ENCODE results near the gene CTNND2.
"Not testable (repeated sequence)": the region's sequence is repeated elsewhere in the genome, so short reads cannot be mapped to it uniquely, and the experiment has no call there.

The CTNND2 gene

DNA sequence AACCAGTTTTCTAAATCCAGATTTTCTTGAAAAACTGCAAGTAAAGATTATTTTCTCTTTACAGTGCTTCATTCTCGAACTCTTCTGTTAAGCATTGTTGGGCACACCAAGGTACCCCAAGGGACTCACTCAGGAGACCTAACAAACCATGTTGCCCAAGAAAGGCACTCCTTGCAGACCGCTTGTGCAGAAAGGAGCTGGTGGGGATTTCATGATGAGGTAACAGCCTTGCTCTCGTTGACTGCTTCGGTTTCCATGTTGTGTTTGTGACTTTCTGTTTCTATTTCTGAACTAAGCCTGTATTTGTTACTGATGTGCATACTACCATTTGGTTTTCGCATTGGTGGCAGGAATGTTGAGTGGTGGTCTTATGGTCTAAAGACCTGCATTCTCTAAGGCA, 876.6 kb downstream of the CTNND2 start:
- no peak for DNase-seq (ENCODE audit: low spot score)

DNA sequence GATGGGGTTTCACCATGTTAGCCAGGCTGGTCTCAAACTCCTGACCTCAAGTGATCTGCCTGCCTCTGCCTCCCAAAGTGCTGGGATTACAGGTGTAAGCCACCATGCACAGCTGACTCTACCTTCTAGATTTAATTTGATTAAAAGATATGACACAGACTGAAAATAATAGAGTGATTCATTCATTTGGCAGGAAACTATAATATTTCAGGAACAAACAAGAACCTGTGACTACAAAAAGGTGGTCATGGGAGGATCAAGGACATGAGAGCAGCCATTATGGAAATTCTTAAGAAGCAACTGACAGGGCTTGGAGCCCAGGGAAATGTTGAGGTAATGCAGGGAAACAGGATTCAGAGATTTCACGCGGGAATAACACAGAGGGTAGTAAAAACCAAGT, 877.7 kb downstream of the CTNND2 start:
- DNase-seq (ENCODE audit: low spot score): no peak

DNA sequence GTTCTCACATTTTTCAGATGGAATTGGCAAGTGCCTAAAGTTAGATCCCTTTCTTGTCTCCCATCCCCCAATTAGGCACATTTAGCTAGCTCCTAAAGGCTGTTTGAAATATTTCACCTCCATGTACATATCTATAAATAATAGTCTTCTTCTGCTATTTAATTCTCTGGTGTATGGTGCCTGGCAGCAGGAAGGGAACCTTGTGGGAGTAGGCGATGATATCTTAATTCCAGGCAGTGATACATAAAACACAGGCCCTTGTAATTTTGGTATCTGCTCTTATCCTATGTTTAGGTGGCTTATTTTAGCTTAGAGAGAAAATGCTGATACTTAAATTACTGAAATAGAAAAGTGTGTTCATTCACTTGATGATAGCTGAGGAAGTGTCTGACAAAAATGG, 880.3 kb downstream of the CTNND2 start:
- DNase-seq (ENCODE audit: low spot score): no peak

DNA sequence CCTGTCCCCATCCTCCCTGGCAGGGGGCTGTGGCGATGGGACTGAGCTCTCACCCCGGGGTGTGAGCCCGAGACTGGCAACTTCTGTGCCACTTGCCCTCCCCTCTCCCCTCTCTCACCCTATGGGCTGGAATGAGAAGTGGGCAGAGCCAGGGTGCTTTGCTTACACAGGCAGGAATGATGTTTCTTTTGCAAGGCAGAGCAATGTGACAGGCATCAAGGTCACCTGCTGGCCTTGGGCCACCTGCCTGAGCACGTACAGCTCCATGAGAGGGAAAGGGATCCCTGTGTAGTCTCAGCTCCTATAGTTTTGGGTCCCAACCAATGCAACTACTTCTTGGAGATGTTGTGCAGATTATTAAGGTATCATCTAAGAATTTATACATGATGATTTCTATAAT, 890.5 kb downstream of the CTNND2 start:
- no peak for DNase-seq (ENCODE audit: low spot score)

DNA sequence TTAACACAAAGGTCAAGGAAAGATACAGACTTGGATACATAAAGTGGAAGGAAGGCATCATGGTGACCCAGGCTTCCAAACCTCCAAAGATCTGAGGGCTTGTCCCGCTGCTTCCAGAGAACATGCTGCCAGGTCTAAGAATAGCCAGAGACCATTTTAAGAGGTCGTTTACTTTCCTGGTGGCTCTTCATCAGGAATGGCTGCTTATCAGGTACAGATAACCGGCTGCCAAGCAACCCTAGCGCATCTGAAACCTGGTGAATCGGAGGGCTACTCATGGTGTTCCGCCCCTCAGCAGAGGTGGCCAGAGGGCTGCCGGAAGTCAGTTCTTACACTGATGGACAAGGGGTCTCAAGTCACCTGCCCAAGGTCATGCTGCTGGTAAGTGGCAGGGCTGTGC, 892.0 kb downstream of the CTNND2 start:
- no peak for DNase-seq (ENCODE audit: low spot score)

DNA sequence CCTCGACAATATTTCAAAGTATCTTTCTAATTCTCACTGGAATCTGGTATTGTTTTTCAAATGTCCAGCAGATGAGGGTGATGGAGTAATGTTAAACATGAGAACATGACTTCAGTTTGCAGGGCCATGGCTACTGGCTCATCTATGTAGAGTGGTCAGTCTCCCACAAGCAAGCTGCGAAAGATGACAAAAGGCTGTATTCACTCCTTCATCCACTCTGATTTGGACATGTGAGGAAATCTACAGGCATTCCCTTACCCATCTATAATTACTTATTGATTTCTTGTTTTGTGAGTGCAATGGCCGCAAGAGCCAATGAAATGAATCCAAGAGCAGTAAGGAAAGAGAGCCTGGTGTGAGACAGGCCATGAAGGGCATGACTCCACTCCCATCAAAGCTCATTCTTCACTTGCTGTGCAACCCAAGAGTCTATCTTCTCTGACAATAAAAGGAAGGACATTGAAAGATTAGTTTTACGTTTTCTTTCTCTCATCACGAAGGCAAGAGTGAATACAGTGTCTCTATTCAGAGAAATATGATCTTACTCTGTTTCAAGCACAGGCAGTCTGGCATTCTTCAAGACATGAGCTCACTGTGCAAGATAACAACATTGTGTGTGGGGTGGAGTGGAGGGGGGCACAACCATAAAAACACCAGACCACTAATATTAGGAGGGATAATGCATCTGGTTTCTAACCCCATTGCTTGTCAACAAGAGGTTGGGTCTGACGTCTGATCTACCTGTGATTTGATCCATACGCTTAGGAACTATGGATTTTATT, 893.6 kb downstream of the CTNND2 start:
- no peak for DNase-seq (ENCODE audit: low spot score)

DNA sequence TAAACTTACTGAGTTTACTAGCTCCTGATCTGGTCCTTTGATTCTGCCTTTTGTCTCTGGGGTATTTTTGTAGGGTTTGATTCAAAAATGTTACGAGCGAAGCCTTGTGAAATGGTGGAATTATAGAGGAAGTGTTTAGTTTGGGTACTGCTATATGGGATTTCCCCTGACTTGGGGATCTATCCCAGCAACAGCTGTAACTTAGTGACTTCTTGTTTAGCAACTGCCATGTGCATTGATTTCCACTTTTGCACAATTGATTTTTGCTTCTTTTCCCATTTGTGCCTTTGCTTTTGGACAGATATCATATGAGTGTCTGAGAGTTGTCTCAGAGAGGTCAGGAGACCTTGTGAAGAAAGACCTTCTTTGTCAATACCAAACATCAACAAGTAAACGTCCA, 894.7 kb downstream of the CTNND2 start:
- DNase-seq (ENCODE audit: low spot score): no peak

DNA sequence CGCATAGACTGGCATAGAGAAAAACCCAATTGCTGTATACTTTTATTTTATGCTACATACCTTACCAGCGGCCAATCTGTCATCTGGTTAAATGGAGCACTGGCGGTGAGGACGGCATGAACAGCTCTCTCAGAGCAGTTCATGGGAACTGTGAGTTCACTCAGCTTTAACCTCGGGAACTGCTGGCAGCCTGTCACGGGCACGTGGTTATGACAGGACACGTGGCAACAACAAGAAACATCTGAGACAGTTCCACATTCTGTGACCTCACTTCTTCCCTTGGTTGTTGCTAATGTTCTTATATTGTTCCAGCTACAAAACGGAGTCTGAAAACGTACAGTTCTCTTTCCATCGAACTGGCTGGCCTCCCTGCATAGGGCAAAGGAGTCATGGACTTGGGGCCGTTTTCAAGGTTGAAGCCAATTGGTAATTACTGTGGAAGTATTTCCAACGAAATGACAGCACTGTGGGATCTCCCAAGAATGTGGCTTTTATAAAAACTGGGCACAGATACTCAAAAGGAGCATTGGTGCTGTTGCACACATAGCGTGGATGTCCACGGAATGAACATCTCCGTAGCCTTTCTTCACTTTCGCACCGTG, 896.9 kb downstream of the CTNND2 start:
- DNase-seq (ENCODE audit: low spot score): no peak

DNA sequence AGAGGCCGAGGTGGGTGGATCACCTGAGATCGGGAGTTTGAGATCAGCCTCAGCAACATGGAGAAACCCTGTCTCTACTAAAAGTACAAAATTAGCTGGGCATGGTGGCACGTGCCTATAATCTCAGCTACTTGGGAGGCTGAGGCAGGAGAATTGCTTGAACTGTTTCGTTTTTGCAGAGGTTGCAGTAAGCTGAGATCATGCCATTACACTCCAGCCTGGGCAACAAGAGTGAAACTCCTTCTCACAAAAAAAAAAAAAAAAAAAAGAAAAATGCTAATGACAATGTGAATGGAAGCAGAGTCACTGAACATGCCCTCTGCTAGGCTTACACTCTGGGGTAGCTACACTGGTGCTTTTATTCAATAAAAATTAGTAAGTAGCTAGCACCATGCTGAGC, 899.7 kb downstream of the CTNND2 start:
- not testable (repeated sequence) for DNase-seq (ENCODE audit: low spot score)

DNA sequence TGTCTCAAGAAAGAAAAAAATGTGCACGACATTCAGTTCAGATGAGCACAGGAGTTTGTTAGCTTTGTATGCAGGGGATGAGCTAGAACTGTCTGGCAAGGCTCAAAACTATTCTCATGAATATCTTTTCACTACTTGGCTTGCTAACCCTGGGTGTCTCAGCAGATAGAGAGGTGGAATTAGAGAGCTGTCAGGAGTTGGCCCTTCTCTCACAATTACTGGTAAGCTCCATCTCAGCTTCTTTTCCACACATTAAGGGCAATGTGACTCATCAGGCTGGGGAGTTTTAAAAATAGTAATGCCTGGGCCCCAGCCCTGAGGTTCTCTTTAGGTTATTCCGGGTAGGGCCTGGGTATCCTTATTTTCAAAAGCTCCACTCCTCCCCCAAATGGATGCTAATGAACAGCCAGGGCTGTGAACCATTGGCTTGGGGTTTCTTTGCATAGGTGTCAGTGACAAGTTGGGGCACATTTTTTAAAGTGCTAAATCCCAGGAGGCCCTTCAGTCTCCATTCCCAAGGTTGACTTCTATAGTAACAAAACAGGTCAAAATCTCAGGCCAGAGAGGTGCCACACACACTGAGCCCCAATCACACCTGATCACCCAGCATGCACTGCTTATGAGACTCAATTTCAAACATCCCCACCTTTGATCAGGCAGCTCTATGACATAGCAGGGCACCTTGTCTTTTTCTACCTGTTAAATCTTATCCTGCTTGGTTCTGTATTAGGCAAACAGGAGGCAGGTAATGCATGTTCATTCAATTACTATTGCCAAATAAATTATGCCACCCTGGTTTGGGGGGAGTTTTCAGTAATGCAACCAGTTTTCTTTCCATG, 903.5 kb downstream of the CTNND2 start:
- DNase-seq (ENCODE audit: low spot score): no peak

DNA sequence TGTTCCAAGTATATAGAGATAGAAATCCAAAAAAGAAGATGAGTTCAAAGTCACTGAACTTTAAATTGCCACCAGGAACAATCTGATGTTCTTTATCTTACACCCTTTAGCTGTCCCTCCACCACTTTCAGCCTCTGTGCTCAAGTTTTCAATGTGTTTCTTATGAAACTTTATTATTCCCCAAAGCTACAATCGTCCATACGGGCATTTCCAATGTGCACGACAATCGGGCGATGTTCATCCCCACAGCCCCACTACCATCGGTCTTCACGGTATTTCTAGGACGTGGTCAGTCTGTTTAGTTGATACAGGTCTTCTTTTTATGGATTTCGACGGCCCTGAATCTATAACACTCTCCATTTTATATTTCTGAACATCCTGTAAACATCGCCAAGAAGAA, 904.5 kb downstream of the CTNND2 start:
- DNase-seq (ENCODE audit: low spot score): no peak

DNA sequence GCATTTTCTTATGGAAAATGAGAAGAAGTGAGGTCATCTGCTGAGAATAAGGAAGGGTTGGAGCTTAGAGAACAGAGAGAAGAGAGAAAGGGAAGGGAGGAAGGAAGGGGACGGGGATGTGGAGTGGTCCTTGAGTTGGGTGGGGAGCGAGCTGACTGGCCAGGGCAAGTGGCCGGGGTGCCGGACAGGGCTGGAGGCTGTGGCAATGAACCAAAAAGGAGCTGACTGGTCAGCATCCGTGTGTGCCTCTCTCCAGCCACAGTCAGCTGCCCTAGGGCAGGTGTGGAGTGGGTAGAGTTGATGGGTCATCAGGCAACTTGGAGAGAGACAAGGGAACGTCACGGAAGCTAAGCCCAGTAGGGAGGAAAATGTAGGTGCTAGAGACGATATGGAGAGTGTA, 908.4 kb downstream of the CTNND2 start:
- DNase-seq (ENCODE audit: low spot score): no peak

DNA sequence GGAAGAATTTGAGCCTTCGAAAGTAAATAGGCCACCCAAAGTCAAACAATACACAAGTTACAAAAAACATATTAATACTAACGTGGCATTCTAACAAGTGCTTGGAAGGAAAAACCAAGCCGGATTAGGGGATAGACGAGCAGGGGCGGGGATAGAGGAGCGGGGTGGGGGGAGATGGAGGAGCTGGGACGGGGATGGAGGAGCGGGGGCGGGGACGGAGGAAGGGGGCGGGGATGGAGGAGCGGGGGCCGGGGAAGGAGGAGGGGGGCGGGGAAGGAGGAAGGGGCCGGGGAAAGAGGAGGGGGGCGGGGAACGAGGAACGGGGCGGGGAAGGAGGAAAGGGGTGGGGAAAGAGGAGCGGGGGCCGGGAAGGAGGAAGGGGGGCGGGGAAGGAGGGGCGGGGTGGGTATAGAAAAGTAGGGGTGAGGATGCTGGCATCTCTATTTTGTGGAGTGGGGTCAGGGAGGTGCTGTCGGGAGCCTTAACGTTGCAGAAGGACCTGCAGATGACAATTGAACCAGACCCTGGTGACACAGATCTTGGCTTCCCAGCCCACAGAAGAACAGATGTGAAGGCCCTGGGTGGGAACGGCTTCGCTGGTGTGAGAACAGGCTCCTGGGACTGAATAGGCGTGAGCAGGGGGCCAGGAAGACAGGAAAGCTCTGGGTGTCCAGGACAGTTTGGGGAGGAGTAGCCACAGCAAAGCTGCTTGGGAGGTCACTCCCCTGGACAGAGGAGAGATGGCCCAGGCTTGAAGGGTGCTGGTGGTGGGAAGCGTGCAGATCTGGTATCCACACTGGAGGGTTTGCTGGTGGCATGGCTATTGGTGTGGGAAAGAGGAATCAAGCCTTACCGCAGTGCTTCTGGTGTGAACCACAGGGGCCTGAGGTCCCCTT, 909.9 kb downstream of the CTNND2 start:
- no peak for DNase-seq (ENCODE audit: low spot score)

DNA sequence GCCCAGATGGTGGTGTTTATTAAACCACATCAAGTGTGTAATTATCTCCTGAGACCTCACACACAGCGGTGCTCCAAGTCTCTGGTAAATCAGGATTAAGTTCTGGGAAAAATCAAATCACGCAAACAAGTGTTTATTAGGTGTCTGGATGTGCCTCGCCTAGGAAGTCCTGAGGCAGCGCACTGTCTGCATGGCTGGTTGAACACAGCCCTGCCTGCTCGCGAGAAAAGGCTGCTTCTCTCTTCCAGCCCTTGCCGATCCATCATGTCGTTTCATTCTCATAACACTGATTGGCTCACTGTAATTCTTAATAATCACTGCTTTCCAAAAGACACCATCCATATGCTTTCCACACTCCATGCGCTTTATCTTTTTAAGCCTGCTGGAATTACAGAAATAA, 913.6 kb downstream of the CTNND2 start:
- DNase-seq (ENCODE audit: low spot score): no peak

DNA sequence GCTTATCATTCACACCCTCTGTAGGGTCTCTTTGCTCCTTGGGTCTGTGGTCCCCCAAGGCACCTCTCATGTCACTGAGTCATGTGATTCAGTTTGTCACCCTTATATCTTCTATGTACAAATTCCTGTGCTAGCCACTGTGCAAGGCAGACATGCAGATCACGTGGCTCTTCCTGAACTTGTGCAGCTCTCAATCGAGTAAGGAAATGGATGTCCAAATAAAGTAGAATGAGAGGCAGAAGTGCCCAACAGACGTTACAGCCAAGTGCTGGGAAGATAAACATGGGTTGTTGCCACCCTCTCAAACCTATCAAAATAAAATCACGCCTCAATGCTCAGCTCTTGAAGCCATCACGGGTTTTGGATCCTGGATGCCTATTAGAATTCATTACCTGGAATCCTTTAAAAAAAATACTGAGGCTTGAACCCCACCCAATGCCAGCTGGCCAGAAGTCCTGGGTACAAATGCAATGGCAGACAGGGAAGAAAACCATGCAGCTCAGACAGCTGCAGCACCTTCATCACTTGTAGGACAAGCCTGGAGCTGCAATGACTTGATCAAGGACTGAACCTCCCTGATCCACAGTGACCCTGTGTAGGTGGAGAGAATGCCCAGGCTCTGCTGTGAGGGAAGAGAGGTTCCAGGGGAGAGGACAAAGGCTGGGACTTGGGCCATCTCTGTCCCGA, 914.5 kb downstream of the CTNND2 start:
- no peak for DNase-seq (ENCODE audit: low spot score)

DNA sequence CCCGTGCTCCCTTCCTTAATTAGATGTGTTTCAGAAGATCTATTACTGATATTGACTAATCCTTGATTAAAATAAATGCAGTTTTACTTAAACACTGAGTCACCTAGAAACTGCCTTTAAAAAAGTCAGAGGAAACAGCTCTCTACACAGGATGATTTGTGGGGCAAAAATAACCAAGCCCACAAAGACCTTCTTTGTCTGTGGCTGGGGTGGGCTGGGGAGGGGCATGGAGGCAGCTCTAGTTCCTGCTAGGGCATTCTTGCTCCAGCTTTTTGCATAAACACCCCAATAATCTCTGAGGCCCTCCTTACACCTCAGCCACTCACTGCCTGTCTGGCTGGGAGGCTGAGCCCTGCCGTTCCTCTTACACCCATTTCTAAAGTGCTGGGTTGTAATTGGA, 915.6 kb downstream of the CTNND2 start:
- no peak for DNase-seq (ENCODE audit: low spot score)

DNA sequence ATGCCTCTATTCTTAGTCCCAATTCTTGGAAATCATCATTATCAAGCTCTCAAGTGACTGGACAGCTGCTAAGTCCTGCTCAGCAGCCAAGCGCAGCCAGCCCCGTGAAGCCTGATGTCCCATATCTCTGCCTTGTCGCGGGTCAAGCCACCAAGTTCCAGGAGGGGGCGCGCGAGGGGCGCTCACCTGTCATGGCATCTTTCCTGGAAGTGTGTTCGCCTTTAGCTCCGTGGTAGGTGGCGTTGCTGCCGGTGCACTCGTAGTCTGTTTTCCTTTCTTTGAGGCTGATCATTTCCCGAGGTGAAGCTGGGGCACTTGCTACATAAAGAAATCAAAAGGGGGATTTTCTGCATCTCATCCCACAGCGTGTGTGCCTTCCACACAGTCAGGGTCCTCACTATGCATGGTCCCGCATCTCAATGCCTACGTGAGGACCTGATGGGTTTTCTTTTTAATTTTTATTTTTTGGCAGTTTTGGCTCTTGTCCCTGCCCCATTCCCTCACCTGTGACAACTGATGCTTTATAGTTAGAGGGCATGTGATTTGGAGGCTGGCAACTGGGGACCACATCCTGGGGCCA, 916.2 kb downstream of the CTNND2 start:
- peak; percentile 61 for DNase-seq (ENCODE audit: low spot score)

DNA sequence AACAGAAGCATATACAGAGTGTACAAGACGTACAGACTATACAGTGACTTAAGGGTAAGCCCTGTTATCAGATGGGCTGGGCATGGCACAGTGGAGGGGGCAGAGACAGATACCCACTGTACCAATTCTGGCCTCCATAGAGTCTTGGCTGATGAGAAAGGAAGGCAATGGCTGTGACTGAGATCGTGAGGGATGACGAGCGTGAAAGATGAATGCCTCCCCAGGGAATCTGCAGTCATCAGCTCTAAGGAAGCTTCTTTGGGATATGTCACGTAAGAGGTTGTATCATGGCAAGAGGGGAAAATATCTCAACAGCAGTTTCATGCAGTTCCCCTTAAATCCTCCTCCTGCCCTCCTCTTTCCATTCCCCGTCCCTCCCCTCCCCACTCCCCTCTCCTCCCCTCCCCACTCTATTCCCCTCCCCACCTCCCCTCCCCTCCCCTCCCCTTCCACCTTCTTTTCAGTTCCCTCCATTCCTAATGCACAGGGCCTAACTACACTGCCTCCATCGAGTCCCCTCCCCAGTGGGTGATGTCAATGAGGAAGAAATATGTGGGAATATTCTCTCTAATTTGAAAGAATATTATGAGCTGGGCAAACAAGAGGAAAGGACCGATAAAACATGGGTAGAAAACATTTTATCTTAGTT, 916.8 kb downstream of the CTNND2 start:
- DNase-seq (ENCODE audit: low spot score): no peak

DNA sequence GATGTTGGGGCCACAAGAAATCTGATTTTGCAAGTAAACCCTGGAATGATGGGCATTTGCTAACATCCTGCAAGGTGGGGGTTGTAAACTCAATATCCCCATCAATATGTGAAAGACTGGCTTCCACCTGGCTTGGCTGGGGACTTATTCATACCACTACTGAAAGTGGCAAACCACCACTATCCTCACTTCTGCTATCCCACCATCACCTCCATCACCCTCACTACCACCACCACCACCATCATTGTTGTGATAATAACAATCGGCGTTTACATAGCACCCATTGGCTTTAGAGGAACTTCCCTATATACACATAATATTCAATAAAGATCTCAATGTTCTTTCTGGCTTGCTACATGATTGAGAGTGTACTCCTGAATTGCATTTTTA, 918.5 kb downstream of the CTNND2 start:
- no peak for DNase-seq (ENCODE audit: low spot score)

DNA sequence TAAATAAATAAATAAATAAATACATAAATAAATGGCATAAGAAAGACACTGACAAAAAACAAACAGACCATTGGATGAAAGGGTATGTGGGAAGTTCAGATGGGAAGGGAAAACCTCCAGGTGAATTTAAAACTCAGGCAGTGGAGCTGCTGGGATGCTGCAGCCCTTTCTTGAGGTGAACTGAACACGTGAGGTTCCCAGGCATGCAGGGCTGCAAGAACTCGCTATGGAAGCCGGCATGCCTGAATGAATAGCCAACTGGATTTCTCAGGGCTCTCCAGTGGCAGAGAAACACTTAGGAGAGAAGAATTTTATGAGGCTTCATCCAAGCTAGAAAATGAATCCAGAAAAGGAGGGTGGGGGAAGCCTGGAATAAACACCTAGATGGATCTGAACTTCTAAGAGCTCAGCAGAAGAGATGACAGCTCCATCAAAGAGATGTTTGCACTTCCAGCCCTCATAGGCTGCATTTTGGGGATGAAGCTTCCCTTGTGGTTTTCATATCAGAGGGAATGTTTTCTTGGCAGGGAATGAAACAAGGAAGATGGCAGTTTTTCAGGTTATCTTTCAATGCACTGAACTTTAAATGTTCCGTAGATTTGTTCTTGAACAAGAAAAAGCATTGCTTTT, 919.0 kb downstream of the CTNND2 start:
- DNase-seq (ENCODE audit: low spot score): no peak

All from NAMALWA (cell line).